DMS 273 (cell line): ENCODE data around the gene VTA1.

Experiments
- DNase-seq: peaks from one replicate; lab custom pipeline; 2025; ENCODE audit not compliant: unreplicated experiment; lab: John Stamatoyannopoulos, UW

VTA1 gene

GRCh38 chr6:142167486-142167885, 20.4 kb downstream of the VTA1 start:
- DNase-seq, result no peak

GRCh38 chr6:142171351-142171750, 24.3 kb downstream of the VTA1 start:
- no peak for DNase-seq

GRCh38 chr6:142172758-142173157, 25.7 kb downstream of the VTA1 start:
- no peak for DNase-seq

GRCh38 chr6:142173980-142174379, 26.9 kb downstream of the VTA1 start:
- no peak for DNase-seq

GRCh38 chr6:142174703-142175102, 27.6 kb downstream of the VTA1 start:
- DNase-seq, result no peak

GRCh38 chr6:142178129-142178528, 31.1 kb downstream of the VTA1 start:
- DNase-seq, result no peak

- no peak for DNase-seq
Measured at GRCh38 chr6:142182004-142182403, 34.9 kb downstream of the VTA1 start.

GRCh38 chr6:142183351-142183750, 36.3 kb downstream of the VTA1 start:
- DNase-seq, result no peak

GRCh38 chr6:142184307-142184706, 37.2 kb downstream of the VTA1 start:
- DNase-seq, result no peak

- DNase-seq, result no peak
Measured at GRCh38 chr6:142185641-142186040, 38.6 kb downstream of the VTA1 start.

GRCh38 chr6:142187209-142187608, 40.1 kb downstream of the VTA1 start:
- peak; percentile 43 for DNase-seq

GRCh38 chr6:142188341-142188740, 41.3 kb downstream of the VTA1 start:
- DNase-seq, result peak; percentile 14

GRCh38 chr6:142189057-142189456, 42.0 kb downstream of the VTA1 start:
- DNase-seq, result no peak

- no peak for DNase-seq
Measured at GRCh38 chr6:142192343-142192742, 45.3 kb downstream of the VTA1 start.

GRCh38 chr6:142193621-142194020, 46.6 kb downstream of the VTA1 start:
- no peak for DNase-seq

- no peak for DNase-seq
Measured at GRCh38 chr6:142195862-142196541, 48.9 kb downstream of the VTA1 start.

- DNase-seq, result no peak
Measured at GRCh38 chr6:142200846-142201628, 54.0 kb downstream of the VTA1 start.

- peak; percentile 64 for DNase-seq
Measured at GRCh38 chr6:142207265-142207877, 60.3 kb downstream of the VTA1 start.

GRCh38 chr6:142210606-142211005, 63.5 kb downstream of the VTA1 start:
- no peak for DNase-seq

GRCh38 chr6:142213402-142213801, 66.3 kb downstream of the VTA1 start:
- DNase-seq, result peak; percentile 11

GRCh38 chr6:142218446-142218845, 71.4 kb downstream of the VTA1 start:
- DNase-seq, result no peak

- no peak for DNase-seq
Measured at GRCh38 chr6:142222022-142222421, 75.0 kb downstream of the VTA1 start.
